Activated B cell treated with CpG ODN at 0.5 μM for 24 hours (primary cell): Measurements from ENCODE around the gene MLLT10. TPM values are rescaled to one million over a fixed set of nuclear protein-coding genes. Genes with fewer than 3 reads are reported as not detected.

Experiments
- ATAC-seq: fragments of 200-7000 bp; cut with Tn5 transposase; one replicate; pipeline ENCODE4 v1.10.0; 2021; ENCODE audit warnings: low read depth, mild to moderate bottlenecking, moderate library complexity
- CTCF ChIA-PET: fragments of 350-600 bp; sonication (Branson Sonifier 250); formaldehyde crosslinking; loops from one replicate; lab custom pipeline; 2021; ENCODE audit warnings: antibody characterized with exemption; lab: Charles Lee
- POLR2A ChIA-PET: fragments of 350-600 bp; sonication (Branson Sonifier 250); formaldehyde crosslinking; loops from one replicate; lab custom pipeline; 2021; ENCODE audit warnings: antibody characterized with exemption; lab: Charles Lee
- DNase-seq: peaks from one replicate; pipeline ENCODE4 v3.0.0; 2022
- H3K27ac Mint-ChIP-seq: one replicate; pipeline ENCODE4 v1.8.0; 2020; ENCODE audit warnings: mixed read lengths
- H3K27me3 Mint-ChIP-seq: one replicate; pipeline ENCODE4 v1.8.0; 2021; ENCODE audit warnings: mixed read lengths
- H3K36me3 Mint-ChIP-seq: one replicate; pipeline ENCODE4 v1.8.0; 2021; ENCODE audit warnings: low read depth, mixed read lengths
- H3K4me1 Mint-ChIP-seq: one replicate; pipeline ENCODE4 v1.8.0; 2021; ENCODE audit warnings: mixed read lengths
- H3K4me3 Mint-ChIP-seq: one replicate; pipeline ENCODE4 v1.8.0; 2020; ENCODE audit warnings: mild to moderate bottlenecking, mixed read lengths
- H3K9me3 Mint-ChIP-seq: one replicate; pipeline ENCODE4 v1.8.0; 2020; ENCODE audit warnings: mixed read lengths
- CTCF ChIP-seq: fragments of 200-600 bp; IDR thresholded peaks from one replicate; pipeline ENCODE4 v1.8.0; 2022; ENCODE audit warnings: antibody characterized with exemption, mild to moderate bottlenecking
- intact Hi-C: fragments of 100-400 bp; cut with micrococcal nuclease; formaldehyde crosslinking; loops from one replicate; pipeline ENCODE4 v1.15.1; 2024
- total RNA-seq: library from RNA; stranded (reverse); gene quantifications from 2 replicates; pipeline ENCODE4 v1.2.3, GENCODE V29; 2022

MLLT10 gene
- total RNA-seq, 1 donor from 2014 or later: 48.7 TPM

DNA sequence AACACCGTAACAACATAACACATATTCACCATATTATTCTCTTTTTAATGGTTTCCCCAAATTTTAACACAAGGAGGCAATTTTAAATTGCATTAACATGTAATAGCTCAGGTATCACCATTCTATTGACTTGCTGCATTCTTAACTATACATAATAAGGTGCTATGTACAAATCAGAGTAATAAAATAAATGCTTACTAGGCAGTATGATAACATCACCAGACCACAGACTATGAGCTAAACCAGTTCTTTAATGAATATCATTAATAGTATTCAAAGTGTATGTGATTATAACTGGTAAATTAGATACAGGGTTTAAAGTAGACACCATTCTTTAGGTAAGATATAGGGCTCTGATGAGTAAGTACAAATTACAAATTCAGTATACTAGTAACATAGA, 242.9 kb downstream of the MLLT10 start:
- POLR2A ChIA-PET: no interaction called here
- ATAC-seq (no peak), DNase-seq (no peak)
- CTCF ChIA-PET: no interaction called here
- Mint-ChIP-seq H3K4me3 (no peak overlapping the region), H3K4me1 (no peaks in the 10 kb centered on the region), H3K36me3 (peaks cover 16% of the 10 kb centered on the region), H3K9me3 (peaks cover 8% of the 10 kb centered on the region), H3K27ac (no peak overlapping the region), H3K27me3 (no peaks in the 10 kb centered on the region)
- intact Hi-C loops: no loop called here
- no peak for TF ChIP-seq CTCF

- no peaks in the 10 kb centered on the region for H3K4me1 Mint-ChIP-seq
Observed at GRCh38 chr10:21791276-21791675, 257.2 kb downstream of the MLLT10 start.

More at GRCh38 chr10:21791276-21791675, 257.2 kb downstream of the MLLT10 start:
- ChIA-PET POLR2A (no interaction called here), CTCF (no interaction called here)
- Mint-ChIP-seq H3K4me3 (no peak overlapping the region), H3K27ac (no peak overlapping the region), H3K27me3 (no peaks in the 10 kb centered on the region), H3K9me3 (peaks cover 14% of the 10 kb centered on the region), H3K36me3 (peaks cover 16% of the 10 kb centered on the region)
- no peak for DNase-seq
- ATAC-seq: no peak
- intact Hi-C loops: no loop called here
- TF ChIP-seq CTCF: no peak

Other genes starting within 250 kb of the MLLT10 start
- 0.60 TPM in 1 of 2 replicates, not detected in the other for gene SKIDA1, start 8.6 kb upstream of the MLLT10 start, total RNA-seq